Chondrocyte (in vitro differentiated cells): ENCODE results near the gene BFSP2. TPM values are rescaled to one million over a fixed set of nuclear protein-coding genes. Genes with fewer than 3 reads are reported as not detected.
A peak's percentile ranks its signal among the peaks of the same experiment; 100 is the strongest.

Experiments used
- DNase-seq: peaks from one replicate; pipeline ENCODE4 v3.0.0; 2021; ENCODE audit warnings: mixed read lengths, low spot score
- H3K27ac Mint-ChIP-seq: one replicate; pipeline ENCODE4 v1.8.0; 2021; ENCODE audit warnings: mild to moderate bottlenecking, moderate library complexity, mixed read lengths; ENCODE audit not compliant: unreplicated experiment
- H3K27me3 Mint-ChIP-seq: 2 replicates; pipeline ENCODE4 v1.8.0; 2021; ENCODE audit warnings: low read depth, mixed read lengths
- H3K36me3 Mint-ChIP-seq: 2 replicates; pipeline ENCODE4 v1.8.0; 2021; ENCODE audit warnings: low read depth, mixed read lengths
- H3K4me1 Mint-ChIP-seq: 2 replicates; pipeline ENCODE4 v1.8.0; 2021; ENCODE audit warnings: low read depth, mild to moderate bottlenecking, mixed read lengths
- H3K4me3 Mint-ChIP-seq: one replicate; pipeline ENCODE4 v1.8.0; 2021; ENCODE audit warnings: mild to moderate bottlenecking, moderate library complexity, mixed read lengths; ENCODE audit not compliant: unreplicated experiment
- H3K9me3 Mint-ChIP-seq: 2 replicates; pipeline ENCODE4 v1.8.0; 2021; ENCODE audit warnings: low read depth, mixed read lengths
- CTCF ChIP-seq: fragments of 200-600 bp; sonication (generic); IDR thresholded peaks from 2 replicates; pipeline ENCODE4 v1.5.0; 2021; ENCODE audit warnings: antibody characterized with exemption, mild to moderate bottlenecking, moderate library complexity
- total RNA-seq: library from RNA; stranded (reverse); gene quantifications from 3 replicates; pipeline ENCODE4 v1.2.1, GENCODE V29; 2021

The BFSP2 gene
- total RNA-seq, 1 donor from 2014 or later, result not detected

GRCh38 chr3:133381346-133382109, 18.3 kb upstream of the BFSP2 start:
- no peak for TF ChIP-seq CTCF
- peaks cover 3% of the 10 kb centered on the region for H3K27me3 Mint-ChIP-seq
- H3K4me3 Mint-ChIP-seq, result no peak overlapping the region
- no peak for DNase-seq
- no peak overlapping the region for H3K27ac Mint-ChIP-seq
- H3K36me3 Mint-ChIP-seq, result no peaks in the 10 kb centered on the region
- no peaks in the 10 kb centered on the region for H3K9me3 Mint-ChIP-seq
- peaks cover 8% of the 10 kb centered on the region for H3K4me1 Mint-ChIP-seq

- TF ChIP-seq CTCF, result no peak
- DNase-seq, result no peak
- H3K4me3 Mint-ChIP-seq, result no peak overlapping the region
- no peak overlapping the region for H3K27ac Mint-ChIP-seq
- peaks cover 3% of the 10 kb centered on the region for H3K27me3 Mint-ChIP-seq
- H3K9me3 Mint-ChIP-seq, result no peaks in the 10 kb centered on the region
- no peaks in the 10 kb centered on the region for H3K36me3 Mint-ChIP-seq
- H3K4me1 Mint-ChIP-seq, result peaks cover 8% of the 10 kb centered on the region
These were observed 16.7 kb upstream of the BFSP2 start for GRCh38 chr3:133383175-133383574.

- no peaks in the 10 kb centered on the region for H3K9me3 Mint-ChIP-seq
- peaks cover 8% of the 10 kb centered on the region for H3K4me1 Mint-ChIP-seq
- DNase-seq, result no peak
- H3K4me3 Mint-ChIP-seq, result no peak overlapping the region
- H3K36me3 Mint-ChIP-seq, result no peaks in the 10 kb centered on the region
- no peak for TF ChIP-seq CTCF
- peaks cover 3% of the 10 kb centered on the region for H3K27me3 Mint-ChIP-seq
- H3K27ac Mint-ChIP-seq, result no peak overlapping the region
These were observed 16.1 kb upstream of the BFSP2 start for GRCh38 chr3:133383741-133384140.

GRCh38 chr3:133384331-133385027, 15.4 kb upstream of the BFSP2 start:
- peak; percentile 94 for TF ChIP-seq CTCF

GRCh38 chr3:133386876-133387275, 13.0 kb upstream of the BFSP2 start:
- no peaks in the 10 kb centered on the region for H3K27me3 Mint-ChIP-seq
- peaks cover 8% of the 10 kb centered on the region for H3K4me1 Mint-ChIP-seq
- H3K4me3 Mint-ChIP-seq, result no peak overlapping the region
- no peak for DNase-seq
- H3K27ac Mint-ChIP-seq, result no peak overlapping the region
- TF ChIP-seq CTCF, result peak; percentile 47
- no peaks in the 10 kb centered on the region for H3K9me3 Mint-ChIP-seq
- H3K36me3 Mint-ChIP-seq, result no peaks in the 10 kb centered on the region

More at GRCh38 chr3:133384331-133385027, 15.4 kb upstream of the BFSP2 start:
- Mint-ChIP-seq H3K27me3 (peaks cover 3% of the 10 kb centered on the region), H3K4me3 (no peak overlapping the region), H3K9me3 (no peaks in the 10 kb centered on the region), H3K27ac (no peak overlapping the region), H3K4me1 (peaks cover 8% of the 10 kb centered on the region), H3K36me3 (no peaks in the 10 kb centered on the region)
- DNase-seq, result no peak
